Measurements from ENCODE around the gene COL16A1. TPM values are rescaled to one million over a fixed set of nuclear protein-coding genes. Genes with fewer than 3 reads are reported as not detected.

COL16A1 gene
- total RNA-seq, 1 donor from 2014 or later: 5.3 TPM

- no peak for DNase-seq (ENCODE audit: extremely low read depth, low read depth, low spot score)
These were observed 89.3 kb downstream of the COL16A1 start for GRCh38 chr1:31614414-31615005.

GRCh38 chr1:31609514-31610118 lies 94.2 kb downstream of the COL16A1 start:
- no peak for DNase-seq (ENCODE audit: extremely low read depth, low read depth, low spot score)

- no peak for DNase-seq (ENCODE audit: extremely low read depth, low read depth, low spot score)
These were observed 96.5 kb downstream of the COL16A1 start for GRCh38 chr1:31607360-31607759.

GRCh38 chr1:31605908-31606427 lies 97.8 kb downstream of the COL16A1 start:
- DNase-seq (ENCODE audit: extremely low read depth, low read depth, low spot score): no peak

Other genes starting within 250 kb of the COL16A1 start
- gene TINAGL1, start 127.5 kb downstream of the COL16A1 start, total RNA-seq: 286 and 412 TPM in 2 replicates
- gene HCRTR1, start 86.3 kb downstream of the COL16A1 start, total RNA-seq: 0.58 and 1.3 TPM in 2 replicates
- gene PEF1, start 59.1 kb downstream of the COL16A1 start, total RNA-seq: 83.4 and 97.8 TPM in 2 replicates
- 1.6 and 2.6 TPM in 2 replicates for gene ADGRB2, start 60.3 kb upstream of the COL16A1 start, total RNA-seq
- gene SPOCD1, start 112.0 kb upstream of the COL16A1 start, total RNA-seq: 48.2 and 70.0 TPM in 2 replicates
- gene PTP4A2, start 234.4 kb upstream of the COL16A1 start, total RNA-seq: 129 and 141 TPM in 2 replicates

Data from glomerular endothelial cell (primary cell).